ELF-1 (cell line): Measurements from ENCODE around the gene HPCAL1.

Source experiments
- DNase-seq: peaks from one replicate; pipeline ENCODE4 v3.0.0-alpha.2; 2016; ENCODE audit warnings: low read depth, low spot score

HPCAL1 gene

DNA sequence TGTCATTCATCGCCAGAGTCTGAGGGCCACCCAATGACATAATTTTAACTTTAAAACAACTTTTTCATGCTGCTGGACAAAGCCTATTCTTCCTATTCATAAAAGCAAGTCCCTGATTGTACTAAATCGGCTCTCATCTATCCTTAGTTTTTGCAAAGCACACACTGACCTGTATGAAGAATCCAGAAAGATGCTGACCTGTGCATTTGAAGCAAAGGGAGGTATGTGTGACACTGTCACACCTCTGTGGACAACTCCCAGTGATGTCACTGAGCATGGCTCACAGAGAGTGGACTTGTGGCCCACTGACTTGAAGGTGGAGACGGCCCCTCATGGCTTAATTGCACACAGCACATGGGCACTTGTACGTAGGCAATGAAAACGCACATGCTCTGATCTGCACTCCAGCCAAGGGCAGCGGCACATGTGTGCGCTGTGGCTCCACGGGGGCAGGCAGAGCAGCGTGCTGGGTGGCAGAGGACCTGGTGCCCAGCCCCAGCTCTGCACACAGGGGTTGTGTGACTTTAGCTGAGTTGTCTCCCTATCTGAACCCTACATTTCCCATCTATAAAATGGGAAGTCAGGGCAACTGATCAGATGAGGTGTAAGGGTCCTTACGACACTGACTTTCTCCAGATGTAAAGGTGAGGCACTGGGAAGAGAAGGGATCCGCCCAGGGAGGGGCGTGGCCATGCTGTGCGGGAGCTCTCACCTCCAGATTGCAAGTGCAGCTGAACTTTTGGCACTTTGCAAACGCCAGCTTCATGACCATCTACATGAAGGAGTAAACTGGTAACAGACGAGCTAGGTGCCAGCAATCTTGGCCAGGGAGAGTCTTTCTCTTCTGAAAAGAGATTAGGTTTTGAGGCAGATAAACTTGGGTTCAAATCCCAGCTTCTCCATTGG is 159.7 kb downstream of the HPCAL1 start:
- DNase-seq: no peak

DNA sequence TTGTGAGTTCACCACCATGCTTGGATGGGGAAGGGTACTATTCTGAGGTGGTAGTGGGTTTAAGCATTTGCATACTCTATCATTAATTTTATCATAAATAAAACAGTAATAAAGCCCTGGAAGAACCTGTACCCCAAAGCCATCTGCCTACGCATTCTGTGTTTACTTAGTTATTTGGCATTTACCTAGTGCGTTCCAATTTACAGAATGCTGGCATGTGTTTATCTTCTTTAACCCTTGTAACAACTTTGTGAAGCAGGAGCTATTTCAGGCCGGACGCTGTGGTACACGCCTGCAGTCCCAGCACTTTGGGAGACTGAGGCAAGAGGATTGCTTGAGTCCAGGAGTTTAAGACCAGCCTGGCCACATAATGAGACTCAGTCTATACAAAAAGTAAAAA is 163.2 kb downstream of the HPCAL1 start:
- no peak for DNase-seq

DNA sequence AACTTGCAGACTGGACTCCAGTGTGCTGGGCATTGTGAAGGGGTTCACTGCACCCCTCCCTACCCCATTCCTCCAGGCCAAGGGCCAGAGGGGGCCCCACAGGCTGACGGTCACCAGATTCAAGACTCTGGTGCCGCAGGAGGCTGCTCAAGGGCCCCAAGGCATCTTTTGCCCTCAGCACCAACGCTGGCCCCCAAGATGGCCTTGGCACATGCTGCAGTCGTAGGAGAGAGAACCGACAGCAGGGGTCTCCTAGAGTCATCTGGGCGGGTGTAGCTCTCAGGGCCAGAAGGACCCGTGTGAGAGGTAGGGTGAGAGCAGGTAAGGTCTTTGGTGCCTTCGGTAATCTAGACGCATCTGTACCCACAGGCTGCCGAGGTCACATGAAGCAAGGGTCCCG is 164.1 kb downstream of the HPCAL1 start:
- DNase-seq: no peak

DNA sequence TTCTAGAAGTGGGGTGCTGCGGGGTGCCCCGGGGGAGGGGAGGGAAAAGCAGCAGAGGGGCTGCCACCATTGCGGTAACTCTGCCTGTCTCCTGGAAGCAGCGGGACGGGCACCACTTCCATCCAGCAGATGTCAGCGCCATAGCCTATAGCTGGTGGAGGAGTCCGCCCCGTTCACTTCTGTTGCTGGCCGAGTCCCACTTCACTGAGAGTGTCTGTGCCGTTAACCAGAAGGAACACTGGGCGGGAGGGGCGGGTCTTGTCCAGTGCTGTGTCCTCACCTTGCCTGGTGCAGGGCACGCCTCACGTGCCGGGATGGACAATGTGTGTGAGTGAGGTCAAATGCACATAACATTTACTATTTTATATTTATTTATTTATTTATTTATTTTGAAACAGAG is 164.7 kb downstream of the HPCAL1 start:
- DNase-seq: no peak

DNA sequence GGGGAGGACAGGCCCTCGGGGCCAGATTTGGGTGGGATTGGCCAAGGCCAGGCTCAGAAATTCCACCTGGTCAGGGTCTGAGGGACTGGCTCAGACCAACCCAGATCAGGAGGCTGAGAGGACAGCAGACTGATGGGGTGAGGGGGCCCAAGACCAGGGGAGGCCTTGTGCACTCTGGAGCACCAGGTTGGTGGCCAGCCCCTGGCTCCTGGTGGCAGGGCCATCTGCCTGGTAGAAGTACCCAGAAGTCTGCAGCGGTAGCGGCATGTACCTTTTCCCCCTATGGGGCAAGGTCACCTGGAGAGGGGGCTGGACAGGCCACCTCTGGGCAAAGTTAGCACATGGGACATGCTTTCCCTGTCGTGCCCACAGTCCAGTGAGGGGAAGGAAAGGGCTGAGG is 166.6 kb downstream of the HPCAL1 start:
- DNase-seq: no peak

DNA sequence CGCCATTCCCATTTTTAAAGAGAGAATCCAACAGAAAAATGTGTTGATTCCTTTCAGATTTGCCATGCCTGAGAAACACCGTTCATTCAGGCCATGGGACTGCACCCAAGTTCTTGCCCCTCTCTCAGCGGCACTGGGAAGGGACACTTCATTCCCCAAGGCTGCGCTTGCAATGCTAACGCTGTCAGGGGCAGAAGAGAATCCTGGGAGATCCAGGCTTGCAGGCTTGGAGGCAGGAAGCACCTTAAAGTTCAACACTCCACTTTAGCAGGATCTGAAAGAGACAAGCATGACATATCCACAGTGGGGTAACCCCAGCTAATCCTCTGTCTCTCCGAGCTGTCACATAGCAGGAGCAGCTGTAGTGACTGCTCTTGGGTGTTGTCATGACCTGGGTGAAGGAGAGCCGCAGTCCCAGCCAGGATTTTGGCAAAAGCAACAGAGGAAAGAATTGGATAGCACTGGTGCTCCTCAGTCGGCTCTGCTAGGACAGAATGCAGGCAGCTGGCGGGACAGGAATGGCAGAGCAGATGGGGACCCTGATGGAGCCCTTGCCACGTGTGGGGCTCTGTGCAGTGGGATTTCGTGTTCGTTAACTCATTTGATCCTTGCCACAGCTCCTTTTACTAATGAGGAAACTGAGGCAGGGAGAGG is 167.4 kb downstream of the HPCAL1 start:
- no peak for DNase-seq

DNA sequence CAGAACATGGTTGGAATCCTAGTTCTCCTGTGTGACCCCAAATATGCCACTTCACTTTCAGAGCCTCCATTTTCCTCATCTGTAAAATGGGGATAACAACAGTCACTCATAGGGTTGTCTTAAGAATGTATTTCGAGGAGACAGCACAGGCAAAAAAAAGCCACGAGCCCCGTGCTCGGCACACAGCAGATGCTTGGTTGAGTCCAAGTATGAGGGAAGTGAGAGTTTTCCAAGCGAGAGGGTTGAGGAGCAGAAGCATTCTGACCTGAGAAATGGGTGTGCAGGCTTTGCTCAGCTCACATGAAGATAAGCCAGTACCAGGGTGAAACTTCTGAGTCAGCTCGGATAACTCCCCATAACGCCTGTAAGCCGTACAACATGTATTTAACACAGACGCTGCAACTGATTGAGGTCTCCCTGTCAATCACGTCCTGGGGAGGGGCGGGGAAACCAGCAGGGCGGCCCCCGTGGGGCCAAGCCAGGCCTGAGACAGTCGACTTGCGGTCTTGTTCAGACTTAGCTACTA is 168.4 kb downstream of the HPCAL1 start:
- DNase-seq: peak; percentile 76

DNA sequence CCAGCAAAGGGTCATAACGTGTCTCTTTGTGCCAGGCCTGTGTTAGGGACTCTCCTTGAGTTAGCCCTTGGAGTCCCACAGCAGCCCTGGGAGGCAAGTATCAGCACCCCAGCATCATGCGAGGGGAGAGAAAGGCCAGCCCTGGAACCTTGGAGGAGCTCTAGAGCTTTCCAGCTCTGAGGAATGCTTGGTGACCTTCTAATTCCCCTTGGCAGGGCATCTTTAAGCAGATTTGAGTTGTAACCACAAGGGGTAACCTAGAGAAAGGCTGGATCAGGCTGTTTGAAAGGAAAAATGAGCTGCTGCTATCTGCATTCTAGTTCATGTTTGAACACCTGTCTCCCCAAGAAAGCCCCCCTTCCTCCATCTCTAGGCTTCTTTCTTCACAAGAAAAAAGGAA is 169.3 kb downstream of the HPCAL1 start:
- DNase-seq: no peak

DNA sequence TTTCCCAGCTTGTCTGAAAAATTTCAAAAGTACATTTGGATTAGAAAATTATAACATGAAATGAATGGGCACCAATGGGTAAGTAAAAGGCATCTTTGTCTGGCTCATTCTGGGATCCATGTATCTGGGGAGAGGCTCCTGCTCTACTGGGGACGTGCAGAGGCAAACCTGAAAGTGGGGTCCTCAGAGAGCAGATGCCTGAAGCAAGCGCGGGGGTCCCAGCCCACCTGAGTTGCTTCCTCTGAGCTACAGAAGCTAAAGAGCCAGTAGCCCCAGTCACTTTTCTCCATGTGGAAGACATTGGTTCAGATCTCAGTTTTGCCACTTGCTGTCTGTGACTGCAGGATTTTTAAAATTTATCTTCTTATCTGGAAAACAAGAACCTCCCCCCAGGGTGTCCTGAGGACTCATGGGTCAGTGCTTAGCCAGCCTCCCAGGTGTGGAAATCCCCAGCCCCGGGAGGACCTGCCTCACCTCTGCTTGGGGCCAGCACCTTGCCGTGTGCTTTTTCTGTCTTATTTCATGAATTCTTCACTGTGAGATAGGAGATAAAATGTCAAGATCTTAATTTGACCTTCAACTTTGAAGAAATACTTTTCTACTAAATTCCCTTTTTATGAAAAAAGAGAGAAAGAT is 170.5 kb downstream of the HPCAL1 start:
- no peak for DNase-seq

DNA sequence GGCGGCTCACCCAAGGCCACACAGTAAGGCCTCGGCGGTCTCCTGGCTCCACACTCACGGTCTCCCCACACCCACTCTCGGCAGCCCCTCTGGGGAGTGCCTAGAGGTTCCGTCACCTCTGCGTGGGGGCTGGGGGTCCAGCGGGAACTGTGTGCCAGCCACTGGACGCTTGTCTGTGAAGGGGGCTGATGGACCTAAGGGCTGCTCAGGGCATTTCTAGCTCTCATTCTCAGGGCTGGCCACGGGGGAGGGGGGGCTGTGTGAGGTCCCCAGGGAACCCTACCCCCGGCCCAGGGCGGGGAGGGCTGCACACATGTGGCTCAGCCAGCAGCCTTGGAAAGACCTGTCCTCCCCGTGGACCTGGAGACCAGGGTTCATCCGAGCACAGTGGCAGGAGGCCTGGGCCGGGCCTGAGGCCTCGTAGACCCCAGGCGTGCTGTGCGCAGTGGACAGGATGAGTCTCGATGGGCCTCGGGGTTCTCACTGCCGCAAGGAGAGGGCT is 172.6 kb downstream of the HPCAL1 start:
- DNase-seq: no peak

DNA sequence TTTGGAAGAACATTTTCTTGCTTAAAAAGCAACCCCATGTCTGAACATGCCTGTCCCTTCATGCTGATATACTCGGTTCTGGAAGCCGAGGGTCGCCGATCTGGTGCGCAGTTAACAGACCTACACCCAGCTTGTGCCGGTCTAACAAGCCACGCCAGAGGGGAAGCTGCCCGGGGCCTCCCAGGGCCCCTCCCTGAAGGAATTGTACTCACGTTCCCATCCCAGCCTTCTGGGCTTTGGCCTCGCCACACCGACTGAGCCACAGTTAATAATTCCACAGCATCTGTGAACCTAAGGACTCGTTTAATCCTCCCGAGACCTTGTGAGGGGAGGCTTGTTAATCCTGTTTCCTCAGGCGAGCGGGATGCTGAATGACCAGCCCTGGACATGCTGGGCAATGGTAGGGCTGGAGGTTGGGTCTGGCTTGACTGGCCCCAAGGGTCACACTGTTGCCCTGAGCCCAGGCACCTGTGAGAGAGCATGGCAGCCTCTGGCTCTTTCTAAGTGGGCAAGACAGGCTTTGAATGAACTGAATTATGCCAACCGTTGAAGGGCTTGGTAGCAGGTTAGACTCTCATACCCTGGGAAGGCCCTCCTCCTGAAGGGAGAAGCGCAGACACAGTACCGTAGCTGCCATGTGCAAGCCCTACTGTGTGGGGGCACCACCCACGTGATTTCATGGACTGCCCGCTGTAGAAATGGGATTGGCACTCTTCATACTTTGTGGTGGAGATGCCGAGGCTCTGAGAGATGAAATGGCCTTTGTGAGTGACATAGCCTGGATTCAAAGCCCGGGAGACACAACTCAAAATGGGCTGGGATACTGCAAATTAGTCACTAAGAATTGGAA is 173.3 kb downstream of the HPCAL1 start:
- no peak for DNase-seq

DNA sequence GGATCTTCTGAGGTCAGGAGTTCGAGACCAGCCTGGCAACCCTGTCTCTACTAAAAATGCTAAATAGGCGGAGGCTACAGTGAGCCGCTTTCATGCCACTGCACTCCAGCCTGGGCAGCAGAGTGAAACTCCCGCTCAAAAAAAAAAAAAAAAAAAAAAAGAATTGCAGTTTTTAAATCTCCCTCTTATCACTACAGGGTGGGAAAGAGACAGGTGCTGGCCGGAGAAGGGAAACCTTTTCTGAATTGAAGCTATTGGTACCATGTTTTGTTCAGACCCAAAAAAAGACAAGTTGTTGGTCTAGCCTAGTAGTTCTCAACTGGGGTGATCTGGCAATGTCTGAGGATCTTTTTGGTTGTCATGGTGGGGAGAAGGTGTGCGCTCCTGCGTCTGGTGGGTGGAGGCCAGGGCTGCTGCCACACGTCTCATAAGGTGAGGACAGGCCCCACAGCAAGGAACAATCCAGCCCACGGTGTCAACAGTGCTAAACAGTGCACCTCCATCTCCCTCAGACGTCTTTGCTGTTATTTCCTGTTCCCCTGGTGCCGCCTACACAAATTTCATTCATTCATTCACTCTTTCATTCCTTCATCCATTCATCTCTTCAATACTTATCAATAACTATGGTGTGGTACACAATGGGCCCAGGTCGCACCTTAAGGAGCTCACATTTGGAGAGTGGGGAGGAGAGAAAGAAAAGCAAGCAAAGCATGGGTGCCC is 174.2 kb downstream of the HPCAL1 start:
- no peak for DNase-seq
